Lower leg skin (tissue), 3 donors: ENCODE data around the gene TMEM218.

ENCODE experiments used
- POLR2A ChIP-seq, 2 donors: fragments of 450-650 bp; IDR thresholded peaks; one replicate each; pipeline ENCODE4 v1.6.1; 2016 to 2017; ENCODE audit warnings: antibody characterized with exemption in 2 of 2, mild to moderate bottlenecking in 1 of 2, moderate library complexity in 1 of 2
- TF ChIP-seq, protein P1 (sequence below), 3 donors: fragments of 450-650 bp; IDR thresholded peaks; one replicate each; pipeline ENCODE4 v1.5.1; 2016; ENCODE audit warnings: antibody characterized with exemption in 3 of 3, mild to moderate bottlenecking in 3 of 3, moderate library complexity in 2 of 3

DNA sequence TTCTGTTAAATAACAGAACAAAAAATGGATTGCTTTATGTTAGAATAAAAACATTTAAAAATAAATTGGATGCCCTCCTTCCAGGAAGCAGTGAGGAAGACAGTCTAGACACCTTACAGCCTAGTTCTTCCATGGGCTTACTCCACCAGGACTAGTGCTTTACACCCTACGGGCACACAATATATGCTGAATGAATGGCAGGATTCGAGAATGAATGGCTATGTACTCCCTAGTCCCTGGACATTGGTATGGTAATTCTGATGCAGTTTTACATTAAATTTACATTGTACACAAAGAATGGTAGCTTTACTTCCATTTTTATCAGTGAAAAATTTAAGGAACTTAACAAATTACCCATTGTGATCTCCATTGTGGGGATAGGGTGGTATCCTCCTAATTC, 16.7 kb downstream of the TMEM218 start:
- TF ChIP-seq, protein P1, sequence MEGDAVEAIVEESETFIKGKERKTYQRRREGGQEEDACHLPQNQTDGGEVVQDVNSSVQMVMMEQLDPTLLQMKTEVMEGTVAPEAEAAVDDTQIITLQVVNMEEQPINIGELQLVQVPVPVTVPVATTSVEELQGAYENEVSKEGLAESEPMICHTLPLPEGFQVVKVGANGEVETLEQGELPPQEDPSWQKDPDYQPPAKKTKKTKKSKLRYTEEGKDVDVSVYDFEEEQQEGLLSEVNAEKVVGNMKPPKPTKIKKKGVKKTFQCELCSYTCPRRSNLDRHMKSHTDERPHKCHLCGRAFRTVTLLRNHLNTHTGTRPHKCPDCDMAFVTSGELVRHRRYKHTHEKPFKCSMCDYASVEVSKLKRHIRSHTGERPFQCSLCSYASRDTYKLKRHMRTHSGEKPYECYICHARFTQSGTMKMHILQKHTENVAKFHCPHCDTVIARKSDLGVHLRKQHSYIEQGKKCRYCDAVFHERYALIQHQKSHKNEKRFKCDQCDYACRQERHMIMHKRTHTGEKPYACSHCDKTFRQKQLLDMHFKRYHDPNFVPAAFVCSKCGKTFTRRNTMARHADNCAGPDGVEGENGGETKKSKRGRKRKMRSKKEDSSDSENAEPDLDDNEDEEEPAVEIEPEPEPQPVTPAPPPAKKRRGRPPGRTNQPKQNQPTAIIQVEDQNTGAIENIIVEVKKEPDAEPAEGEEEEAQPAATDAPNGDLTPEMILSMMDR (IDR thresholded peaks at IDR 0.05) = no peak
- no peak for TF ChIP-seq POLR2A (IDR thresholded peaks at IDR 0.05)
